ENCODE measurements around the gene ADAMTS13. TPM values are rescaled to one million over a fixed set of nuclear protein-coding genes. Genes with fewer than 3 reads are reported as not detected.

The ADAMTS13 gene
- total RNA-seq, 2 experiments from 2014 or later = 2.2 to 2.6 TPM

GRCh38 chr9:133385452-133385851, 36.7 kb upstream of the ADAMTS13 start:
- H3K4me3 Mint-ChIP-seq = no peak overlapping the region
- no peak for DNase-seq
- intact Hi-C loops (cut with DNase I, micrococcal nuclease) = no loop called here
- Histone ChIP-seq H3K27ac (ENCODE audit: low read depth in 1 of 2, low read length in 2 of 2) (no peak overlapping the region), H3K36me3 (ENCODE audit: insufficient read depth, low read length) (no peaks in the 10 kb centered on the region), H3K4me3 (ENCODE audit: low read length) (no peak overlapping the region), H3K4me1 (ENCODE audit: insufficient read depth, low read length) (no peaks in the 10 kb centered on the region), H3K9me3 (ENCODE audit: control insufficient read depth in 1 of 2, insufficient read depth in 1 of 2, low read length in 2 of 2) (peaks cover 0 to 4% of the 10 kb centered on the region in 2 experiments), H3K27me3 (ENCODE audit: control insufficient read depth in 1 of 2, insufficient read depth in 2 of 2, low read length in 2 of 2) (peaks cover 0 to 4% of the 10 kb centered on the region in 2 experiments)
- H3K27ac Mint-ChIP-seq = no peak overlapping the region
- POLR2A ChIA-PET = interaction anchor here (0.8 kb wide), 1 partner anchor 15 kb away, joined by 3 read pairs; no protein-coding TSS in a partner anchor
- CTCF ChIA-PET = no interaction called here
- ATAC-seq (ENCODE audit: poor library complexity) = no peak
- TF ChIP-seq CTCF (IDR thresholded peaks at IDR 0.05) = no peak
- no peaks in the 10 kb centered on the region for H3K27me3 Mint-ChIP-seq
- no peaks in the 10 kb centered on the region for H3K36me3 Mint-ChIP-seq (ENCODE audit: low read depth)
- H3K4me1 Mint-ChIP-seq (ENCODE audit: low read depth) = no peaks in the 10 kb centered on the region
- H3K9me3 Mint-ChIP-seq = no peaks in the 10 kb centered on the region

GRCh38 chr9:133386338-133386737, 35.8 kb upstream of the ADAMTS13 start:
- Mint-ChIP-seq H3K27ac (no peak overlapping the region), H3K27me3 (no peaks in the 10 kb centered on the region), H3K9me3 (no peaks in the 10 kb centered on the region), H3K36me3 (ENCODE audit: low read depth) (no peaks in the 10 kb centered on the region), H3K4me3 (no peak overlapping the region), H3K4me1 (ENCODE audit: low read depth) (no peaks in the 10 kb centered on the region)
- POLR2A ChIA-PET = interaction anchor here (1.0 kb wide), 1 partner anchor 30 kb away, joined by 3 read pairs; the partner anchor contains the start of genes SURF1 and SURF2
- no peak for ATAC-seq (ENCODE audit: poor library complexity)
- H3K27ac ChIP-seq (ENCODE audit: low read depth in 1 of 2, low read length in 2 of 2) = no peak overlapping the region
- DNase-seq = no peak
- CTCF ChIA-PET = no interaction called here
- H3K9me3 ChIP-seq (ENCODE audit: control insufficient read depth in 1 of 2, insufficient read depth in 1 of 2, low read length in 2 of 2) = peaks cover 0 to 9% of the 10 kb centered on the region in 2 experiments
- H3K27me3 ChIP-seq (ENCODE audit: control insufficient read depth in 1 of 2, insufficient read depth in 2 of 2, low read length in 2 of 2) = peaks cover 0 to 7% of the 10 kb centered on the region in 2 experiments
- intact Hi-C loops (cut with DNase I, micrococcal nuclease) = no loop called here
- H3K4me1 ChIP-seq (ENCODE audit: insufficient read depth, low read length) = no peaks in the 10 kb centered on the region
- H3K4me3 ChIP-seq (ENCODE audit: low read length) = no peak overlapping the region
- TF ChIP-seq CTCF (IDR thresholded peaks at IDR 0.05) = no peak
- no peaks in the 10 kb centered on the region for H3K36me3 ChIP-seq (ENCODE audit: insufficient read depth, low read length)

GRCh38 chr9:133387680-133388079, 34.5 kb upstream of the ADAMTS13 start:
- Histone ChIP-seq H3K4me3 (ENCODE audit: low read length) (no peak overlapping the region), H3K27me3 (ENCODE audit: control insufficient read depth in 1 of 2, insufficient read depth in 2 of 2, low read length in 2 of 2) (peaks cover 0 to 7% of the 10 kb centered on the region in 2 experiments), H3K4me1 (ENCODE audit: insufficient read depth, low read length) (no peaks in the 10 kb centered on the region), H3K36me3 (ENCODE audit: insufficient read depth, low read length) (no peaks in the 10 kb centered on the region), H3K27ac (ENCODE audit: low read depth in 1 of 2, low read length in 2 of 2) (no peak overlapping the region), H3K9me3 (ENCODE audit: control insufficient read depth in 1 of 2, insufficient read depth in 1 of 2, low read length in 2 of 2) (peaks cover 0 to 9% of the 10 kb centered on the region in 2 experiments)
- ATAC-seq (ENCODE audit: poor library complexity) = no peak
- no peak for DNase-seq
- intact Hi-C loops (cut with DNase I, micrococcal nuclease) = no loop called here
- Mint-ChIP-seq H3K9me3 (no peaks in the 10 kb centered on the region), H3K27ac (no peak overlapping the region), H3K27me3 (no peaks in the 10 kb centered on the region), H3K4me1 (ENCODE audit: low read depth) (no peaks in the 10 kb centered on the region), H3K4me3 (no peak overlapping the region), H3K36me3 (ENCODE audit: low read depth) (no peaks in the 10 kb centered on the region)
- ChIA-PET CTCF (no interaction called here), POLR2A (no interaction called here)
- no peak for TF ChIP-seq CTCF (IDR thresholded peaks at IDR 0.05)

Data from CD4-positive, alpha-beta T cell (primary cell).